A204.1 (cell line): Measurements from ENCODE around the gene DDX6.

Experiments used
- FAIRE-seq: peaks from 2 replicates; lab custom pipeline; 2012; peaks lifted over from hg19 to GRCh38; lab: Jason Lieb, UNC

DDX6 gene

GRCh38 chr11:118699506-118700220 lies 91.3 kb downstream of the DDX6 start:
- FAIRE-seq: no peak
